ENCODE measurements around the gene FOXJ1. TPM values are rescaled to one million over a fixed set of nuclear protein-coding genes. Genes with fewer than 3 reads are reported as not detected.

FOXJ1 gene
- total RNA-seq, 2 experiments from 2014 or later: 0.63 to 0.89 TPM

DNA sequence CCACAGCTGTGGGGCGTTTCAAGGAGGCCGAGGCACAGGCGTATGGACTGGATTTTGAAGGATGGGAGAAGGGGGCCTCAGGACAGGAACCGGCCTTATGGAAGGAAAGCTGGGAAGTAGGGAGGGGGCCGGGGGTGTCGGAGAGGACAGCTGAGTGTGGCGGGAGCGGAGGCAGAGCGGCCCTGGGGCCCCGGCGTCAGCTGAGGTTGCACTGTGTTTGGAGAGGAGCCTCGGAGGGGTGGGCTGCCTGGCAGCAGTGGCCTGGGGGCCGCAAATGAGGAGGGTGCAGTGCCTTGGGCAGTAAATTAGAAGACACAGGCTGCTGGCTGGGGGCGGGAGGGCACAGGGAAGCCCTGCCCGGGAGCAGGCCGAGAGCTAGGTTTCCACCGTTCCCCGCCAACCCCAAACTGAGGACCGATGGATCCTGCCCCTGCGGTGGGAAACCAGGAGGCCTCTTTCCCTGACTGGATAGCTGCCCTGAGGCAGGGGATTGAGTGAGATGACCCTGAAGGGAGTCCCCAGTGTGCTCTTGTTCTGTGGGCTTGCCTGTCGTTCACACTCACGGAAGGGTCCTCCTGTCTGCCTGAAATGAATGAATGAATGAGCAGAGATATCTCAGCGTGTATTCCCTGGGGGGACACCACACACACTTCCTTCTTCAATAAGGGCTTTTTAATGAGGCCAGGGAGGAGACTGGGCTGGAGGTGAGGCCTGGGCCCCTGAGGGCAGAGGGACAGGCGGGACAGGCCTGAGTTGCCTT, 18.4 kb downstream of the FOXJ1 start:
- POLR2A ChIA-PET: interaction anchor here (0.9 to 4.5 kb wide), 3 partner anchors 58 to 142 kb away, joined by 3 to 43 read pairs (median 5); no protein-coding TSS in a partner anchor
- DNase-seq (peak in 1 of 14 experiments; percentile 32), ATAC-seq (ENCODE audit: poor library complexity) (no peak)
- Mint-ChIP-seq H3K27me3 (no peaks in the 10 kb centered on the region), H3K9me3 (no peaks in the 10 kb centered on the region), H3K4me1 (ENCODE audit: low read depth) (peaks cover 21% of the 10 kb centered on the region), H3K4me3 (peak overlapping the region; percentile 9), H3K27ac (peak overlapping the region; percentile 42), H3K36me3 (ENCODE audit: low read depth) (no peaks in the 10 kb centered on the region)
- intact Hi-C loops (cut with DNase I, micrococcal nuclease): loop anchor here (5.0 kb wide), 2 partner anchors 175 to 275 kb away; no protein-coding TSS in a partner anchor
- CTCF ChIA-PET: interaction anchor here (1.1 to 9.6 kb wide), 4 partner anchors 33 to 157 kb away, joined by 3 to 130 read pairs (median 37); no protein-coding TSS in a partner anchor
- H3K27ac ChIP-seq (ENCODE audit: low read depth in 1 of 2, low read length in 2 of 2): no peak overlapping the region
- H3K4me1 ChIP-seq (ENCODE audit: insufficient read depth, low read length): peaks cover 35% of the 10 kb centered on the region
- TF ChIP-seq, protein P1, sequence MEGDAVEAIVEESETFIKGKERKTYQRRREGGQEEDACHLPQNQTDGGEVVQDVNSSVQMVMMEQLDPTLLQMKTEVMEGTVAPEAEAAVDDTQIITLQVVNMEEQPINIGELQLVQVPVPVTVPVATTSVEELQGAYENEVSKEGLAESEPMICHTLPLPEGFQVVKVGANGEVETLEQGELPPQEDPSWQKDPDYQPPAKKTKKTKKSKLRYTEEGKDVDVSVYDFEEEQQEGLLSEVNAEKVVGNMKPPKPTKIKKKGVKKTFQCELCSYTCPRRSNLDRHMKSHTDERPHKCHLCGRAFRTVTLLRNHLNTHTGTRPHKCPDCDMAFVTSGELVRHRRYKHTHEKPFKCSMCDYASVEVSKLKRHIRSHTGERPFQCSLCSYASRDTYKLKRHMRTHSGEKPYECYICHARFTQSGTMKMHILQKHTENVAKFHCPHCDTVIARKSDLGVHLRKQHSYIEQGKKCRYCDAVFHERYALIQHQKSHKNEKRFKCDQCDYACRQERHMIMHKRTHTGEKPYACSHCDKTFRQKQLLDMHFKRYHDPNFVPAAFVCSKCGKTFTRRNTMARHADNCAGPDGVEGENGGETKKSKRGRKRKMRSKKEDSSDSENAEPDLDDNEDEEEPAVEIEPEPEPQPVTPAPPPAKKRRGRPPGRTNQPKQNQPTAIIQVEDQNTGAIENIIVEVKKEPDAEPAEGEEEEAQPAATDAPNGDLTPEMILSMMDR (IDR thresholded peaks at IDR 0.05): no peak
- no peaks in the 10 kb centered on the region for H3K36me3 ChIP-seq (ENCODE audit: insufficient read depth, low read length)
- no peak overlapping the region for H3K4me3 ChIP-seq (ENCODE audit: low read length)
- no peaks in the 10 kb centered on the region for H3K9me3 ChIP-seq (ENCODE audit: control insufficient read depth in 1 of 2, insufficient read depth in 1 of 2, low read length in 2 of 2)
- no peaks in the 10 kb centered on the region for H3K27me3 ChIP-seq (ENCODE audit: control insufficient read depth in 1 of 2, insufficient read depth in 2 of 2, low read length in 2 of 2)

DNA sequence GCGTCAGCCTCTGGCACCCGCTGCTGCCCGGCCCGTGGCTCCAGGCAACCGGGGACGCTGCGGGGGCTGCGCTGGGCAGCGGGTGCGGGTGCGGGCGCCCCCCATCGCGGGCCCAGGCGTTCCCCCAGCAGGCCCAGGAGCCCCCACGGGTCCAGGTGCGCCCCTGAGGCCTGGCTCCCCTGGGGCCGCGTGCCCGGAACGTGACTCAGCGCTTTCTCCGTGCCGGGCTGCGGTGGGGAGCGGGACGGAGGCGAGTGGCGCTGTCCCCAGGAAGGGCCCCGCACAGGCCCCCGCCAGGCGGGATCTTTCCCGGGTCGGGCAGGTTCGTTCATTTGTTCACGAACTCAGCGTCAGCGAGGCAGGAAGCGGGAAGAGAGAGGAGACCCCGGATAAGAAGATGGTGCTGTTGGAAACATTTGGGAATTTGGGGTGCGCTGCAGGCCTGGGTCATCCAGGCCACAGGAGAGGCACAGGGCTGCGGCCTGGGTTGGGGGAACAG, 19.1 kb downstream of the FOXJ1 start:
- ChIA-PET POLR2A (interaction anchor here (0.9 to 4.5 kb wide), 6 partner anchors 30 to 158 kb away, joined by 3 to 43 read pairs (median 5); partner anchors contain the start of gene UBALD2), CTCF (interaction anchor here (0.6 to 9.6 kb wide), 50 partner anchors 13 to 232 kb away, joined by 3 to 130 read pairs (median 4); partner anchors contain the start of genes CDK3, FOXJ1, PRPSAP1 and SRP68)
- Mint-ChIP-seq H3K9me3 (no peaks in the 10 kb centered on the region), H3K36me3 (ENCODE audit: low read depth) (no peaks in the 10 kb centered on the region), H3K4me3 (no peak overlapping the region), H3K27me3 (no peaks in the 10 kb centered on the region), H3K4me1 (ENCODE audit: low read depth) (peaks cover 17% of the 10 kb centered on the region), H3K27ac (peak overlapping the region; percentile 42)
- ATAC-seq (ENCODE audit: poor library complexity) (peak; percentile 12), DNase-seq (peak in 3 of 14 experiments; percentile 21 to 49 (median 41))
- Histone ChIP-seq H3K27me3 (ENCODE audit: control insufficient read depth in 1 of 2, insufficient read depth in 2 of 2, low read length in 2 of 2) (no peaks in the 10 kb centered on the region), H3K36me3 (ENCODE audit: insufficient read depth, low read length) (no peaks in the 10 kb centered on the region), H3K9me3 (ENCODE audit: control insufficient read depth in 1 of 2, insufficient read depth in 1 of 2, low read length in 2 of 2) (no peaks in the 10 kb centered on the region), H3K4me3 (ENCODE audit: low read length) (peak overlapping the region; percentile 52), H3K4me1 (ENCODE audit: insufficient read depth, low read length) (peaks cover 31% of the 10 kb centered on the region), H3K27ac (ENCODE audit: low read depth in 1 of 2, low read length in 2 of 2) (no peak overlapping the region)
- TF ChIP-seq, protein P1 (IDR thresholded peaks at IDR 0.05): no peak
- intact Hi-C loops (cut with DNase I, micrococcal nuclease): loop anchor here (1.0 to 5.0 kb wide), 5 partner anchors 60 to 275 kb away; no protein-coding TSS in a partner anchor

DNA sequence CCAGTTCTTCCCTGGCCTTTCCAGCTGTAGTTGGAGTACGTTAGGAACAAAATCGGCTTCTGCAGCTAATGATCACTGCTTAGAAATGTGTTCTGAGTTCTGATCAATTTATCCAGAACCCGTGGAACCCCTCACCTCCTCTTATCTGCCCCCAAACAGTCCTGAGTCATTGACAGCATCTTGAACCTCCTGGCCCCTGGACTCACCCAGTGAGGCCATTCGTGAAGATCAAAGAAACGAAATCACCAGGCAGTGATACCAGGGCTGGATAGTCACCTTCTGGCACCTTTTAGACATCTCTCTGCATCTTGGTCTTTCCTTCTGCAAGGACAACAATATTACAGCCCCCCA, 20.4 kb downstream of the FOXJ1 start:
- H3K9me3 ChIP-seq (ENCODE audit: control insufficient read depth in 1 of 2, insufficient read depth in 1 of 2, low read length in 2 of 2): no peaks in the 10 kb centered on the region
- intact Hi-C loops (cut with DNase I, micrococcal nuclease): loop anchor here (1.0 to 5.0 kb wide), 5 partner anchors 62 to 277 kb away; no protein-coding TSS in a partner anchor
- ChIA-PET CTCF (interaction anchor here (0.8 to 9.6 kb wide), 24 partner anchors 20 to 181 kb away, joined by 3 to 130 read pairs (median 6); partner anchors contain the start of genes FOXJ1, UBALD2 and ZACN), POLR2A (interaction anchor here (0.6 to 4.5 kb wide), 5 partner anchors 25 to 159 kb away, joined by 3 to 43 read pairs (median 3); no protein-coding TSS in a partner anchor)
- no peak overlapping the region for H3K4me3 ChIP-seq (ENCODE audit: low read length)
- Mint-ChIP-seq H3K4me3 (no peak overlapping the region), H3K36me3 (ENCODE audit: low read depth) (no peaks in the 10 kb centered on the region), H3K27ac (no peak overlapping the region), H3K27me3 (no peaks in the 10 kb centered on the region), H3K9me3 (no peaks in the 10 kb centered on the region), H3K4me1 (ENCODE audit: low read depth) (peaks cover 5% of the 10 kb centered on the region)
- no peaks in the 10 kb centered on the region for H3K36me3 ChIP-seq (ENCODE audit: insufficient read depth, low read length)
- H3K27me3 ChIP-seq (ENCODE audit: control insufficient read depth in 1 of 2, insufficient read depth in 2 of 2, low read length in 2 of 2): no peaks in the 10 kb centered on the region
- H3K27ac ChIP-seq (ENCODE audit: low read depth in 1 of 2, low read length in 2 of 2): no peak overlapping the region
- DNase-seq: no peak
- TF ChIP-seq, protein P1 (IDR thresholded peaks at IDR 0.05): no peak
- peaks cover 25% of the 10 kb centered on the region for H3K4me1 ChIP-seq (ENCODE audit: insufficient read depth, low read length)
- no peak for ATAC-seq (ENCODE audit: poor library complexity)
